HT-29 (cell line): ENCODE data around the gene RUVBL1. TPM values are rescaled to one million over a fixed set of nuclear protein-coding genes. Genes with fewer than 3 reads are reported as not detected.
"Not testable (repeated sequence)": the region's sequence is repeated elsewhere in the genome, so short reads cannot be mapped to it uniquely, and the experiment has no call there.

Experiments
- DNase-seq: peaks from one replicate; pipeline ENCODE4 v3.0.0-alpha.2; 2015; ENCODE audit warnings: low spot score
- total RNA-seq: library from RNA; depleted of rRNA; stranded (reverse); fragments of >200 nt; shearing (Covaris generic); gene quantifications from 2 replicates; pipeline ENCODE4 v1.2.3, GENCODE V29; 2014; rRNA removed

Gene RUVBL1
- total RNA-seq: 135 and 153 TPM in 2 replicates

DNA sequence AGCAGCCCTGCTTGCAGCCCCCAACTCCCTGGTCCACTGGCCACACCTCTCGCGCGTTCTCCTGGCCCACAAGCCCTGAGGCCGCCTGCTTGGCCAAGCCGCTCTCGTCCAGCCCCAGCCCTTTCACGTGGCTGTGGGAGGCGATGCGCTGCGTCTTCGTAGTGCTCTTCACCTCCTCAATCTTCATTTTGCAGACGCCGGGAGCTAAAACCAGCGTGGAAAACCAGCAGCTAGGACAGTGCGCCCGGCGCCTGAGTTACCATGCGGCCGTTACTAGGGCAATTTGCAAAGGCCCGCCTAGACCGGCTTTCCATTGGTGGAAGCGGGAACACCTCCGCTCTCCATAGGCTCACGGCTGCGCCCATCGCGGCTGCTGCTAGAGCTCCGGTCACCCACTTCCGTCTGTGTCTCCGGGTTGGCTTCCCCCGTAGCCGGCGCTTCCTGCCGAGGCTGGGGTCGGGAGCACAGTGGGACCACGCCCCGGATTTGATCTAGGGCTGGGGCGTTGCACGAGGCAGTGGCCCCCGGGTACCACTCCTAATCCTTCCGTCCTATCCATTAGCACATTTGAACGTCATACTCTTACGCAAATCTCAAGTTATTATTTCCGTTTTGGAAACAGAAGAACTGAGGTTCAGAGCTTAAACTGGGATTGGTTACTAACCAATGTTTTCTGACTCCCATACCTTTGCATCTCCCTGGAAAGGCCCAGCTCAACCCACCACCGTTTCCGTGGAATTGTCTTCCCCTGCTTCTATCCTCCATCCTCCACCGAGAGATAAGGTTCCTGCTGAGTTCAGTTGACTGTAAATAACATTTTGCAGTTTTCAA, at the start of gene RUVBL1:
TSS of gene RUVBL1 (minus strand) at position 275 of the 831 bp plus-strand sequence. CDS start at position 187, 88 bp downstream.
- DNase-seq: peak; percentile 99

DNA sequence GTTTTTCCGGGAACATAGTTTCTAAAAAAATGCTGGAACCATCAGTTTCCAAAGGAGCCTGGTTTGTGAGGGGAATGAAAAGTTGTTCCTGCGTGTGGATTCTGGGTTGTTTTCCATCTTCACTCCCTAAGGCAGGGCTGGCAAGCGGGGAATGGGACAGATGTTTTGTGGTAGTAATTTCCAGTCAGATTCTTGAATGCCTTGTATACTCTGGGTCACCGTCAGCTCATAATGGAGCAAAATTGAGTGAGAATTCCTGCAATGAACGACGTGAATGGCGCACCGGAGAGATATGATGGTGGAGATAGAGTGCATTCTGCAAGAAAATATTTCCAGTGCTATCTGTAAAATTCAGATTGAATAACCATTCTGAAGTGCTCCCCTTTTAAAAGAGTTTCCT, 49.6 kb upstream of the RUVBL1 start:
- DNase-seq: no peak

DNA sequence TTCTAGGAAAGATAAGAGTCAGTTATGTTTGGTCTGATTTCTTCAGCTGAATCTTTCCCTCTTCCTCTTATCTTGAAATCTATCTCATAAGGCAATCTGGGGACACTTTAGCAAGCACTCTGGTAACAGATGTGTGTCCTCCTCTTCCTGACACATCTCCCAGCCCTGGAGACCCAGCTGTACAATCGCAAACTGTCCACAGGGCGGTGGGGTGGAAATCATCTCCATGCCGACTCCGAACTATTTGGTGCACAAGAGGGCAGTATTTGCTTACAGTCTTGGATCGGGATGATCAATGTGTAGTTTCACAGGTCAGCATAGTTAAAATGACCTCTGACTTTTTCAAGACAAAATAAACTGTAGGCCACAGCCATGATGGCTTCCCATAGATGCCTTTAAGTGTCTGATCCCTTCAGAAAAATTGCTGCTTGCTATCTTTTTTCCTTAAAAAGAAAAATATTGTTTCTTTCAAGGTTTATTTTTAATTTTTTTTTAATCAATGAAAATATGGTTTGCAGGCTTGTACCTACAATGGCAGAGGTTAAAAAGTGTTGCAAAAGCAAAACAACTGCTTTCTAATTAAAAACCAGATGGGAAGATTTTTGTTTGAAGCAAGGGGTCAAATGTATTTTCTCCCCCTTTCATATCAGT, 47.4 kb upstream of the RUVBL1 start:
- DNase-seq: peak; percentile 92

DNA sequence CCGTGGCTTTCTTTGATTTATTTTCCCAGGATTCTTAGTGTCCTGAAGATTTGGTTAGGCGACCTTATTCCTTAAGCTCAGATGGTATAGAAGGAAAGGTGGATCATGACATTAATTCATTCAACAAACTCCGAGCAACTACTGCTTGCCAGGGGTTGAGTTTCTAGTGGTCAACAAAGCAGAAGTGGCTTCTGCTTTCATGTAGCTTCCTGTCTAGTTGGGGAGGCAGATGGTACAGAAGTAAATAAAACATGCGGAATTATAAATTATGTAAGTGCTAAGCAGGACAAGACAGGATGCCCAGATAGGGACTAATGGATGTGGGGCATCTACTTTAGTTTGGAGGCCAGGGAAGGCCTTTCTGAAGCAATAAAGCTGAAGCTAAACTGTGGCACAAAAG, 45.2 kb upstream of the RUVBL1 start:
- no peak for DNase-seq

DNA sequence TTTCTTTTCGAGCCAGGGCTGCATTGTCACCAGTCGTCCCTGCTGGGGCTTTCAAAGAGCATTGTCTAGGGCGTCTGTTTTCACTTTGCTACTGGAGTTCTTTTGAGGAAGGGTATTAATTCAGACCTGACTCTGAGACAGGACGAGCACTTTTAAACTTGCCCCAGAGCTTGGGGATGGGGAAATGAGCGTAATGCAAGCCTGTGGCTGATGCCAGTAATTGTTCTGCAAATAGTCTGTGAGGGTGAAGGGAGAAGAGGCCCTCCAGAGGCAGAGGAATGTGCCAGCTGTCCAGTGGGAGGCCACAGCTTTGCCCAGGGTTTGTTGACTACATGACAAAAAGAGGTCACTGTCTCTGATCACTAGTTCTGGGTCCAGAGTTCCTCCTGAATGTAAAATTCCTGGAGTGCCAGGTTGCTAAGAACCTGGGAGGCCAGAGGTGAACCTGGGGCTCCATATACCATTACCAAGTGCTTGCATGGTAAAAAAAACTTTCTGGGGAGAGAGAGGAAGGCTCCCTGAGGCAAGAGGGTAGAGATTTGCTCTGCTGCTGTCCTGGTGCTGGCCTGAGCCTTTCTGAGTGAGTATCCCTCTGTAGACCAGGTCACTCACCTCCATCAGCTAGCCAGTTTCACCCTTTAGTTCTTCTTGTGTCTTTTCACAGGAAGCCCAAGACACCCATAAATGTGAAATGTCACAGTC, 44.5 kb upstream of the RUVBL1 start:
- no peak for DNase-seq

DNA sequence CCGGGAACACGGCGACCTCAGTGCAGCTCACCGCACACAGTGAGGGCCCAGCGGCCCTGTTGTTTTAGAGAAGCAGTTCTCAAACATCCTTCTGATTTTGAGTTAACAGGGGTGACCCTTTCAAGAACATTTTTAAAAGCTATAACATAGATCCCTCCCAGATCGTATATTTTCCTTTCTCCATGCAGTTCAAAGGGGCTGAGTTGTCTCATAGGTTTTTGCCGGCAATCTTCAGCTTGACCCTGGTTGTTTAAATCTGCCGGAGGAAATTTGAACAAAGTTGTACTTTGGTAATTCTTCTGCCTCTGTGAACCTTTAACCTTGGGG, 44.0 kb upstream of the RUVBL1 start:
- no peak for DNase-seq

DNA sequence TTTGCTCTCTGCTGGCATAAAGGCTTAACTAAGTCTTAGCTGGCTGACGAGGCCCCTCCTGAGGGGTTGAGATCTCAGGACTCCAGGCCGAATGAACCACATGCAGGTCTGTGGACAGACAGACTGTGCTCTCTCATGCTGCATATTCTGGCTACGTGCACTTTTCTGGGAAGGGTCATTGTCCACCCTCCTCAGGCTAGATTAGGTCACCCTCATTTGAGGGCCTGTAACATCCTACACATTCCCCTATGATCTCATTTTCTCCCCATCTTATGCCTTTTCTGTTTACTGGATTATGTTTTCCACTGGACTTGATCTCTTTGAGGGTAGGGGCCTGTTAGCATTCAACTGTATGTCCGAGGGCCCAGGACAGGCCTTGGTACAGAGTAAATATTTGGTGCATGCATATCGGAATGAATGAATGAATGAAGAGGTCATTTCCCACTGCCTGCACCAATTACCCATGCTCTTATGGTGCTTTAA, 43.4 kb upstream of the RUVBL1 start:
- DNase-seq: no peak

DNA sequence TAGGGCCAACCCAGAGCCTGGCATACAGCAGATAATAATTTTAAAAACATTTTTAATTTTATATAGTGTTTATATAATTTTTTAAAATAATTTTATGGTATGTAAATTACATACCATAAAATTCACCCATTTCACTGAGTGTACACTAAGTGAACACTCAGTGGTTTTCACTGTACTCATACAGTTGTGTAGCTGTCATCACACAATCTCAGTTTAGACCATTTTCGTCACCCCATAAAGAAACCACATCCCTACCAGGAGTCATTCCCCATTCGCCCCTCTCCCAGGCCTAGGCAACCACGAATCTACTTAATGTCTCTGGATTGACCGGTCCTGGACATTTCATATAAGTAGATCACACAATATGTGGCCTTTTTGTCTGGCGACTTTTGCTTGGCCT, 39.8 kb upstream of the RUVBL1 start:
- no peak for DNase-seq

DNA sequence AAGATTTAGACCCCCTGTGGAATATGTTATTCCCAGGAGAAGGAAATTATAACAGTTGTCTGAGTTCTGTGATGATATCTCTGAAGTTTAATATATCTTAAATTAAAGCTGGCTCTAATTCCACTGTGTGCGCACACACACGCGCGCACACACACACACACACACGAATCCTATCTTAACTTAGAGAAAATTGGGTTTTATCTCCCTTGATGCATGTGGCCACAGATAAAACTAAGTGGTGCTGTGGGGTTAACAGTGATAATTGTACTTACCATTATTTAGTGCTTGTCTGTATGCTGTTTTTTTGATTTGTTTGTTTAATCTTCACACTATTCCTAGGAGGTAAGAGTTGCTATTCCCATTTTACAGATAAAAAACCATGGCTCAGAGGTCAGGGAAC, 37.0 kb upstream of the RUVBL1 start:
- no peak for DNase-seq

DNA sequence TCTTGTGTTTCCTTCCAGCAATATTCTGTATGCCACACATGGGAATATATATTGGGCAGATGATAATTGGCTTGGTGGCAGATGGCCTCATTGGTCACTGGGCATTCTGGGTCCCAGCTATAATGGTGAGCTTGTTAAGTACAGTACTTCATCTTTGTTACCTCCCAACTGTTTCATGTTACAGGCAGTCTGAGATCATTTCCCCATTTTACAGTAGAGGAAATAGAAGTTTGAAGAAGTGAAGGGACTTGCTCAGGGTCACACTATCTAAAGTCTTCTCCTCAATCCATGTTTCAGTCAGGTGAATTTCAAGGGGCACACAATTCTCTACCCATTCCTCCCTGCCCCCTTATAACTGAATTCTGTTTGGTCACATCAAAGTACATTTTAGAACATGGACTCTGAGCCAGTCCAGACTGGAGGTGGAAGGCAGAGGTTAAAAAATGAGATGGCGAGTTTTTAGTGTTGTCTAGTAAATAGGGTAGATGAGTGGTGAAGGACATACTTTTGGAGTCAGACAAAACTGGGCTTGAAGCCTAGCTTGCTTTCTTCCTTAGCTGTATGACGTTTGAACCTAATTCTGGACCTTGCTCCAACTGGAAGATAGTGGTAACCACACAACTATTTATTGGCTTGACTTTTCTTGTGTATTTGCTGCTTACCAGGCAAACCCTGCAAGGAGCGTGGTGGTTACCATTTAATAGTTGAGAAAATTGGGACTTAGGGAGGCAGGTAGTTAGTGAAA, 32.2 kb upstream of the RUVBL1 start:
- DNase-seq: no peak

DNA sequence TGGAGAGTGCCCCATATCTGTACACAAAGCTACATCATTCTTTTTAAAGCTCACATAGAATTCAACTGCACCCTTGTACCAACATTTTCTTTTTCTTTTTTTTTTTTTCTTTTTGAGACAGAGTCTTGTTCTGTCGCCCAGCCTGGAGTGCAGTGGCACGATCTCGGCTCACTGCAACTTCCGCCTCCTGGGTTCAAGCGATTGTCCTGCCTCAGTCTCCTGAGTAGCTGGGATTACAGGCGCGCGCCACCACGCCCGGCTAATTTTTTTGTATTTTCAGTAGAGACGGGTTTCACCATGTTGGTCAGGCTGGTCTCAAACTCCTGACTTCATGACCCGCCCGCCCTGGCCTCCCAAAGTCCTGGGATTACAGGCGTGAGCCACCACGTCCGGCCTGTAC, 30.7 kb upstream of the RUVBL1 start:
- DNase-seq: not testable (repeated sequence)

DNA sequence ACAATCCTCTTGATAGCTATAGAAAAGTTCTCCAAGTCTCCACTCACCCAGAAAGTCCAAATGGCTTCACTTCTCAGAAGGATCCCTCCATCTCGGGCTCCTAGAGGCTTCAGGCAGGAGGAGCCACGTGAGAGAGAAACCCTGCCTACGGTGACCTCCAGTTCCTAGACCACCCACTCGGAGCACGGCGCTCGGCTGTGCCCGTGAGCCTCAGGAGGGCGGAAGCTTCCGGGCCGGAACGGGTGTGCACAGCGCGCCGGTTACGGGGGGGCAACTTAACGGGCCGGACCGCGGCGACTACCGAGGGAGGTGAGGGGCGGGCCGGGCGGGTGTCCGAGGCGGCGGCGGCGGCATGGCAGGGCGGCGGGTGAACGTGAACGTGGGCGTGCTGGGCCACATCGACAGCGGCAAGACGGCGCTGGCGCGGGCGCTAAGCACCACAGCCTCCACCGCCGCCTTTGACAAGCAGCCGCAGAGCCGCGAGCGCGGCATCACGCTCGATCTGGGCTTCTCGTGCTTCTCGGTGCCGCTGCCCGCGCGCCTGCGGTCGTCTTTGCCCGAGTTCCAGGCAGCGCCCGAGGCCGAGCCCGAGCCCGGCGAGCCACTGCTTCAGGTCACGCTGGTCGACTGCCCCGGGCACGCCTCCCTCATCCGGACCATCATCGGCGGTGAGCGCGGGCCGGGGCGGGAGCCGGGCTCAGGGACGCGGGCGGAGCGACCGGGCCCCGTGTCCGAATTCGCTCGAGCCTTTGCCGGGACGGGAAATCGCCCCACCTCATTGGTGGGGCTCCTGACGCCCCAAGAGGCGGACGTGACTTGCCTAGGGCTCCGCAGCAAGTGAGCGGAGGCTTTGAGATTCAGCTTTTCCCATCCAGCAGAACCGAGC, 29.8 kb upstream of the RUVBL1 start, which contains the start of gene EEFSEC:
TSS of gene EEFSEC (plus strand) at position 326 of the 886 bp plus-strand sequence. CDS start at position 353, 27 bp downstream.
- peak; percentile 83 for DNase-seq

DNA sequence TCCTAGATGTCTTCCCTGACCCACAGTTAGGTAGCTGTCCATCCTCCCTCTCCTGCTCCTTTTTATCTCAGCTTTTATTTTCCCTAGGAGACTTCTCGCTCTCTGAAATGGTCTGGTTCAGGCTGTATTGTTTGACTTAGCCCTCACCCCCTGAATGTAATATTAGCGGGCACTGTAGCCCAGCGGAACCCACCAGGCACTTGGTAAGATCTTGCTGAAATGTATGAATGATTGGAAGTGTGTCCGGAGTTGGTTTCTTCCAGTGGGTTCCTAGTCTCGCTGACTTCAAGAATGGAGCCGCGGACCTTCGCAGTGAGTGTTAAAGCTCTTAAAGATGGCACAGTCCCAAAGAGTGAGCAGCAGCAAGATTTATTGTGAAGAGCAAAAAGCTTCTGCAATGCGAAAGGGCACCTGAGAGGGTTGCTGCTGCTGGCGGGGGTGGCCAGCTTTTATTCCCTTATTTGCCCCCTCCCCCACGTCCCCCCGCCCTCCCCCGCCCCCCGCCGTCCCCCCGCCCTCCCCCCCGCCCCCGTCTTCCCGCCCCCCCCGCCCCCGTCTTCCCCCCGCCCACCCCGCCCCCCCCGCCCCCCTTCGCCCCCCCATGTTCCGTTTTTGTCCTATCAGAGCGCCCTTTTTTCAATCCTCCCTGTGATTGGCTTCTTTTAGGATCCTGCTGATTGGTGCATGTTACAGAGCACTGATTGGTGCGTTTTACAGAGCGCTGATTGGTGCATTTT, 29.0 kb upstream of the RUVBL1 start:
- DNase-seq: no peak

DNA sequence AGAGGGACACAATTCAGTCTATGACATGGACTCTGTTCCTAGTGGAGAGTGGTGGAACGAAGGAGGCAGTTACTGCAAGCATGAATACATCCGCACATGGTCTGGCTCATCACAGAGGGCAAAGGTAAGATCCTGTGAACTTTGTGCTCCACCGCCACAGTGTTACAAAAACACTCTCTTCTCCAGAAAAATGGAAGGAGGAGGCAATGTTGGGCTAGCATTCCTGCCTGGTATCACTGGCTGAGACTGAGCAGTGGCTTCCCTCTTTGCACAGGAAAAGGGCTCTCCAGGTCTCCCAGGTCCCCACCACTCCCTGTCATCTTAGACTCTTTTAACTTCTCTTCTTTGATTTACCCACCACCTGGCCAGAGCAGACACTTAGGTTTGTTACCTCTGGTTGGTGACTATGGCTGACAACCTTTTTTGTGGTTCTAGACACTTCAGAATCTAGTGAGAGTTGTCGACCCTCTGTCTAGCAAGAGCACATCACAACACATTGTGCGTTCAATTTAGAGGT, 28.2 kb upstream of the RUVBL1 start:
- no peak for DNase-seq

DNA sequence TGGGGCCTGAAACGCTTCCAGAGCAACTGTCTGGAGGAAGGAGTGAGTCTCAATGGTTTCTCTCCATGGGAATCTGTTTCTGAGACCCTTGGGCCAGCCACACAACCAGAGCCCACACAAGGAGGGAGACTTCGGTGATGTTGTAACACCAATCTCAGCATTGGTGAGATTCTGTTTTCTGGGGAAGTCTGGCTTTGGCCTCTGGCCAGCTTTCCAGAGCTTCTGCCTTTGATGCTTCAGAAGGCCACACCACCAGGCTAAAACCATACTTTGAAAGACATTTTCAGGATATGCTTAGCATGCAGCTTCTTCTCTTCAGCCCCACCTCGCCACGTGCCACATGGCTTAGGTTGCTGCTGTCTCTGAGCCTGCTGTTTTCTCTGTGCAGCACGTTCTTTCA, 26.0 kb upstream of the RUVBL1 start:
- DNase-seq: no peak

DNA sequence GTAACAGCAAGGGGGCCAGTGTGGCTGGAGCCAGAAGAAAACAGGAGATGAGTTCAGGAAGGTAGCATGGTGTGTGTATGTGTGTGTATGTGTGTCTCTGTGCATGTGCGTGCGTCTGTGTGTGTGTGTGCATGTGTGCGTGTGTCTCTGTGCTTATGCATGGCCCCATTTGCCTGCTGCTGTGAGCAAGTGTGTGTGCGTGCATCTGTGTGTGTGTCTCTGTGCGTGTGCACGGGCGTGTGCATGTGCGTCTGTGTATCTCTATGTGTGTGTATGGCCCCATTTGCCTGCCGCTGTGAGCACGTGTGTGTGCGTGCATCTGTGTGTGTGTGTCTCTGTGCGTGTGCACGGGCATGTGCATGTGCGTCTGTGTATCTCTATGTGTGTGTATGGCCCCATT, 22.6 kb upstream of the RUVBL1 start:
- no peak for DNase-seq

DNA sequence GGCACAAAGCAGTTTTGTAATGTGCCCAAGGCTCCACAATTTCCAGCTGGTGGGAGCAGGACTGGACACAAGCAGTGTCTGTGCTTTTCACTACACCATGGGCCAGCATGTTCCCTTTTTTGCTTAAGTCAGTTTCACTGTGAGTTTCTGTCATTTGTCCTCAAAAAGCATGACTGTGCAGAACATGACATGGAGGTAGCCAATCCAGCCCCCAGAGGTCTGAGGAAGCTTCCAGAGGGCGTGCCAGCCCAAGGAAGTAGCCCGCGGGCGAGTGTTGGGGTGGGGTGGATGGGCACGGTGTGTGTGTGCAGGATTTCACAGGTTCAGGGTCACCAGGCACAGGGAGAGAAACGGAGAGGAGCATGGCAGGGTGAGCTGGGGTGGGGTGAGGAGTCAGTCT, 21.7 kb upstream of the RUVBL1 start:
- no peak for DNase-seq

DNA sequence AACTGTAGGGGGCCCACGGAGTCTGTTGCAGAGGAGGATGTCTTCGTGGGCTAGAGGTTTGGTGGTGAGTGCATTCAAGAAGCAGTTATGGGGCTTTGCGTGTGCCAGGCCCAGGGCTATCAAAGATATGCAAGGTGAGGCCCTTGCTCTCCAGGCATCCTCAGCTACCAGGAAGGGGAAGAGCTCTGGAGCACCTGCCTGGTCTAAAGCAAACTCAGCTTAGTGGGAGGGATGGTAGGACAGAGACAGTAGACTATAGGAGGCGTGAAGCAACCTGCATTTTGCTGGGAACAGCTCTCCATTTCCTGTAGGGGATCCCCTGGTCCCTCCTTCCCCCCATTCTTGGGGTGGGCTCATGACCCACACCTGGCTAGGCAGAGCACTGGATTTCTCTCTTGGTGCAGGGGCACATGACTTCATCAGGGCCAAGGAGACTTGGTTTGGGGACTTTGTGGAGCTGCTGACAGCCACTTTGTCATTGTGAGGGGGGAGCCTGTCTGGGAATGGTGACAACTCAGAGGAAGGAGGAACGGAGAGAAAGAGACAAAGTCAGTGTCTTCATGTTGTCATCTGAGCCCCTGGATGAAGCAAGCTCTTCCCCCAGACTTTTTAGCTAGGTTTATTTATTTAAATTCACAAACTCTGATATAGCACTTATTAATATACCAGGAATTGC, 21.0 kb upstream of the RUVBL1 start:
- DNase-seq: no peak

DNA sequence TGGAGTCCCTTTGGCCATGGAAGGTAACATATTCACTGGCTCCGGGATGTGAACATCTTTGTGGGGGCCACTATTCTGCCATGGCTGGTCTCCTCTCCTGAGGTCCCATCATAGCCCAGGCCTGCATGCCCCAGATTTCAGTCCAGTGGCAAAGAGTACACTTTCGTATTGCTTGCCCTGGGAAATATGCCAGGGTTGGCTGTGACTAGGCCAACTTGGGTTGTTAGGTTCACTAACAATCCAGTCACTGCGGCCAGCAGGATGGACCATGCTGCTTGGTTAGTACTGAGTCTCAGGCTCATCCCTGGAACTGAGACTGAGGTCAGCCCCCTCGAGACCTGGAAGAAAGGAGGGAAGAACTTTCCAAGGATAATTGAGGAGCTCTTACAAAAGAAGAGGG, 19.9 kb upstream of the RUVBL1 start:
- DNase-seq: no peak
